GM18517 (cell line): ENCODE measurements around the gene DYRK1A.

ENCODE experiments used
- ATAC-seq: cut with Tn5 transposase; IDR thresholded peaks from one replicate; pipeline ENCODE4 v1.9.1; 2021; ENCODE audit warnings: mild to moderate bottlenecking, moderate library complexity; ENCODE audit not compliant: unreplicated experiment

DYRK1A gene

GRCh38 chr21:37384416-37384815 is 17.8 kb downstream of the DYRK1A start:
- no peak for ATAC-seq

- no peak for ATAC-seq
Measured at GRCh38 chr21:37385179-37385765, 18.7 kb downstream of the DYRK1A start.

- ATAC-seq = no peak
Measured at GRCh38 chr21:37386151-37386550, 19.6 kb downstream of the DYRK1A start.

GRCh38 chr21:37389456-37389855 is 22.9 kb downstream of the DYRK1A start:
- no peak for ATAC-seq

GRCh38 chr21:37391666-37392065 is 25.1 kb downstream of the DYRK1A start:
- no peak for ATAC-seq

GRCh38 chr21:37392441-37392840 is 25.9 kb downstream of the DYRK1A start:
- no peak for ATAC-seq

GRCh38 chr21:37393030-37393429 is 26.5 kb downstream of the DYRK1A start:
- ATAC-seq = no peak

GRCh38 chr21:37393786-37394185 is 27.2 kb downstream of the DYRK1A start:
- no peak for ATAC-seq

GRCh38 chr21:37395961-37396360 is 29.4 kb downstream of the DYRK1A start:
- no peak for ATAC-seq

- ATAC-seq = no peak
Measured at GRCh38 chr21:37396855-37397254, 30.3 kb downstream of the DYRK1A start.

- ATAC-seq = no peak
Measured at GRCh38 chr21:37398697-37399096, 32.1 kb downstream of the DYRK1A start.

GRCh38 chr21:37402251-37402867 is 35.8 kb downstream of the DYRK1A start:
- ATAC-seq = no peak

GRCh38 chr21:37405629-37406028 is 39.1 kb downstream of the DYRK1A start:
- no peak for ATAC-seq

GRCh38 chr21:37407719-37408420 is 41.3 kb downstream of the DYRK1A start:
- ATAC-seq = peak; percentile 44

GRCh38 chr21:37408464-37409193 is 42.1 kb downstream of the DYRK1A start:
- ATAC-seq = peak; percentile 13

- no peak for ATAC-seq
Measured at GRCh38 chr21:37410639-37411038, 44.1 kb downstream of the DYRK1A start.

- no peak for ATAC-seq
Measured at GRCh38 chr21:37412603-37413360, 46.2 kb downstream of the DYRK1A start.

- ATAC-seq = no peak
Measured at GRCh38 chr21:37413553-37414291, 47.1 kb downstream of the DYRK1A start.

GRCh38 chr21:37414292-37415253 is 48.0 kb downstream of the DYRK1A start:
- no peak for ATAC-seq
